Medulla oblongata (tissue), 1 donor: ENCODE results near the gene TDRD7.
"Not testable (repeated sequence)": the region's sequence is repeated elsewhere in the genome, so short reads cannot be mapped to it uniquely, and the experiment has no call there.

Experiments
- DNase-seq: peaks from one replicate; pipeline ENCODE4 v3.0.0-alpha.2; 2015; ENCODE audit errors: extremely low spot score

TDRD7 gene

DNA sequence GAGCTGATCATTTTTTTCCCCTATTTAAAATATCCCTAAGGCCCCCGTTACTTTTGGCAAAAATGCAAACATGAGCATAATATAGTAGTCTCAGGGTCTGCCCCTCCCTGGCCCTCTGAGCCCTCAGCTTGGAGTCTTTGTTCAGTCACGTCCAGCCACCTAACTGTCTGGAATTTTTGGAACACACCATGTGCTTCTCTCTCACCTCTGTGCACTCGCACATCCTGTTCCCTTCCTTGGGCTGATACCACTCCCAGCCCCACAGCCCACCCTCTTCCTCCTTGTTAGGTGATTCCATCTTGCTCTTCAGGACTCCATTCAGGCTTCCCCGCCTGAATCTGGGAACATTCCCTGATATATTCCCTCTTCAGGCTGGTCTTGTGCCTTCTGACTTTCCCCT lies 16.0 kb downstream of the TDRD7 start:
- DNase-seq, result no peak

DNA sequence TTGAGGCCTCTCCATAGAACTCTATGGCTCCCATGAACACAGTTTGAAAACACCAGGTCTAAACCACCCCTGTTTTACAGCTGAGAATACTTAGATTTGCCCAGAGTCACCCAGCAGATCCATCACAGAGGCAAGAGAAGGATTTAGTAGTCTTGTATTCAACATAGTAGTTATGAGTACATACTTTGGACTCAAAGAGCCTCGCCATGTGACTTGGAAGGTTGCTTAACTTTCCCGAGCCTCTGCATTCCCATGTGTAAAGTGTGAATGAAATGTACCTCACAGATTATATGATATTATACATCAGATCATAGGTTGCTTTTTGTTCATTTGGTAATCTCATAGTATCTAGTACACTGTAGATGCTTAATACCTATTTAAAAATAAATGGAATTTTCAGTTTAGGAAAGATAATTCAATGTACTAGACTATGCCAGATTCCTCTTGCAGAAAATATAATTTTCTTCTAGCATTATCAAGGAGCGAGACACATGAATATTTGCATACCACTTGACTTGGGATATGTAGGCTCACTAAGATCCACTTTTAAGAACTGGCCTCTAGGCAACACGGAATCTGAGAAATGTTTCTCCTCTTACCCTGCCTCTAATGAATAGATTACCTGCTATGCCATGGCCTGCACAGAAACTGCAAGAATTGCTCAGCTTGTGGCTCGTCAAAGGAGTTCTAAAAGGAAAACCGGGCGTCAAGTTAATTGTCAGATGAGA lies 18.6 kb downstream of the TDRD7 start:
- no peak for DNase-seq

DNA sequence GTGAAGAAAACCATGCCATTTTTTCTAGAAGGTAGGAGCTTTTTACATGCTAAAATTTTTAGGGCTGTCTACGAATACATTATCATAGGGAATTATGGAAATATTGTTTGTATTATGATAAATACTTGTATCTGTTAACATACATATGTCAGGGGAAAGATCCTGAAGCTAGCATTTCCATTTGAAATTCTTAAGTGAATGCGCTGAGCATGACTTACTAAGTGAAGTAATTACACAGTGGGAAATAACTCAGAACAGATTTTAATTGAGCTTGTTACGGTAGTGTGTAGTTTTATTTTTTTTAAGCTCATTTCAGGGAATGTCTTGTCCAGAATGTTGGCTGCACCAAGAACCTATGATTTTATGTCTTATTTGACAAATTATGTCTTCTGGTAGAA lies 19.1 kb downstream of the TDRD7 start:
- DNase-seq, result no peak

DNA sequence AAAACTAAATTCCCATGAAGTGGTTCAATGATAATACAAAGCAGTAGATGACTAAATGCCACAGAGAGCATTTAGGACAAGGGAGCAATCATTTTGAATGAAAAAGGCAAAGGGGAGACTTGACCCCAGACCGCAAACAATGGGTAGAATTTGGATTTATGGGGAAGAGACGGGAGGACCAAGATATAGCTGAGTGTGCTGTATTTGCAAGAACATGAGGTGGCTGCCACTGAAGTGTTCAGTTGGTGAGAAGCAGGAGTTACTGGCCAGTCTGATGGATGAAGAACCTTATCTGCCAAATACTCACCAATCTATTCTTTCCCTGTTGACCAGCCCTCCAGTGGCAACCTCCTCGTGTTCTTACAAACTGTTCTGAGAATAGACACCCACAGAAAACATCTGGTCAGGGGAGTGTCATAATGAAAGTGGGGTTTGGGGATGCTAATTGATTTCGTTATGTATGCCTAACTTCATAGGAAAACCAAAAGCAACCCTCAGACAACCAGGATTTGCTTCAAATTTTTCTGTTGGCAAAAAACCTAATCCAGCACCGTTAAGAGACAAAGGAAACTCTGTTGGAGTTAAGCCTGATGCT lies 19.8 kb downstream of the TDRD7 start:
- DNase-seq, result no peak

DNA sequence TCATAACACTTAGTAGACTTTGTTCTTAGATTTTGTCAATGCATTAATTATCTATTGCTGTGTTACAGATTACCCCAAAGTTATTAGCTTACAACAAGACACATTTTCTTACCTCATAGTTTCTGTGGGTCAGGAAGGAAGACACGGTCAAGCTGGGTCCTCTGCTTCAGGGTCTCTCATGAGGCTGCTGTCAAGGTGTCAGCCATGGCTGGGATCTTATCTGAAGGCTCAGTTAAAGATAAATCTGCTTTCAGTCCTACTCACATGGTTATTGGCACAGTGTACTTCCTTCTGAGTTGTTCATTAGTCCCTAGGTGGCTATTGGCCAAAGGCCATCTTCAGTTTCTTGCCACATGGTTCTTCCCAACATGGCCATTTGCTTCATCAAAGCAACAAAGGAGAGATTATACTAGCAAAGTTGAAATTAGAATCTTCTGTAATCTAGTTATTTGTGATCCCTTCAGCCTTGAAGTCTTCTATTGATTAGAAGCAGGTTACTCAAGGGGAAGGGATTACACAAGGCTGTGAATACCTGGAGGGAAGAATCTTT lies 25.2 kb downstream of the TDRD7 start:
- no peak for DNase-seq

DNA sequence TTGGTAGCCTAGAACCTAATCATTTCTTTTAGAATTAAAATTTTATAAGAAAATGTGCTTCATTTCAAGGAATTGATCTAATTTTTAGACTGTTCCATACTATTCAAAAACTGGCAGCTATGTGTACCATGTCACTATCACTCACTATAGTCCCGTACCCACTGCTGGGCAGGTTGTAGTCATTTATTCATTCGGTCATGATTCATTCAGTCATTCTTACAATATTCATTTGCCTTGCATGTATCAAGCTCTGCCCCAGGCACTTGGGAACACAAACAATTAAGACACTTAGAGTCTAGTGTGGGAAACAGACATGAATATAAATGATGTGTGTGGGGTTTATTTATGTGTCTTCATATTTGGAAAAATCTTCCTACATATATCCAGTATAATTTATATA lies 26.4 kb downstream of the TDRD7 start:
- DNase-seq, result no peak

DNA sequence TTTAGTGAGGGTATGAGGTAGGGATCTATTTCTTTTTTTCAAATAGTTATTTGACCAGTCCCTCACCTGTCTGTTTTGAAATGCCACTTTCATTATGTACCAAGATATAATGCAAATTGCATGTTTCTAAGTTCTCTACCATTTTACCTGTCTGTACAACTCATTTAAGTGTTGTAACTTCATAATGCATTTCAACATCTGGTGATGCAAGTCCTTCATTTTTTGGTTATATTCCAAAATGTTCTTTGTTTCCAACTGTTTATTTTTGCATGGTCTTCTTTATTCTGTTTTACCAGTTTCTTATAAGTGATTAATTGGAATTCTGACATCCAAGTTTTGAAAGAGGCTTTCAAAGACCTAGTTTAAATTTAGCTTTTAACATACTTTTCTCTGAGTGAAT lies 26.8 kb downstream of the TDRD7 start:
- no peak for DNase-seq

DNA sequence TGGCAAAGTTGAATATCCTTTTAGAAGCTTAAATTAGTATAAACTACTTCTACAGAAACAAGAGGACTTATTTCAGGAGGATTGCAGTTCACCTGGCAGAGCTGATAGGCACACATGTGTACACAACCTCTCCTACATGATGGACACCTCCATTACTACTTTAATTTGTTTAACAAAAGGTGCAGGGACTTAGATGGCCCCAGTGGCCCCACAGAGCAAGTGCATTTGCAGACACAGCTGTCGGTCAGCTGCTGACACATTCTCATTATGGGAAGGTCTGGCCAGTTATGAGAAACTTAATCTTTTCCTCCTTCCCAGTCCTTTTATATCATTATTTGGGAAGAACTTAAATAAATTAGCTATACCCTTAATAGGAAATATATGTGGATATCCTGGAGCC lies 28.3 kb downstream of the TDRD7 start:
- DNase-seq, result no peak

DNA sequence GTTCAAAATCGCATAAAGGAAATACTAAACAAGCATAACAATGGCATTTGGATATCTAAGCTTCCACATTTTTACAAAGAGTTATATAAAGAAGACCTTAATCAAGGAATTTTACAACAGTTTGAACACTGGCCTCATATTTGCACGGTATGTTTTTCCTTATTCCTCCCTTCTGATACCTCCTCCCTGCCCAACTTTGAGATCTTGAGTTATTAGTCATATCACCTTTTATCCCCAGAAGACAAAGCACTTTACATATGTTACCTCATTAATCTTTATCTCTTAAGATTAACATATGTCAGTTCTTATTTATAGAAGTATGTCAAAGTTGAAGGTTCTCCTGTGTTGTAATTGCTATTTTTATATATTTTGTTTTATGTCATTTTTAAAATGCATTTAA lies 29.8 kb downstream of the TDRD7 start:
- DNase-seq, result no peak

DNA sequence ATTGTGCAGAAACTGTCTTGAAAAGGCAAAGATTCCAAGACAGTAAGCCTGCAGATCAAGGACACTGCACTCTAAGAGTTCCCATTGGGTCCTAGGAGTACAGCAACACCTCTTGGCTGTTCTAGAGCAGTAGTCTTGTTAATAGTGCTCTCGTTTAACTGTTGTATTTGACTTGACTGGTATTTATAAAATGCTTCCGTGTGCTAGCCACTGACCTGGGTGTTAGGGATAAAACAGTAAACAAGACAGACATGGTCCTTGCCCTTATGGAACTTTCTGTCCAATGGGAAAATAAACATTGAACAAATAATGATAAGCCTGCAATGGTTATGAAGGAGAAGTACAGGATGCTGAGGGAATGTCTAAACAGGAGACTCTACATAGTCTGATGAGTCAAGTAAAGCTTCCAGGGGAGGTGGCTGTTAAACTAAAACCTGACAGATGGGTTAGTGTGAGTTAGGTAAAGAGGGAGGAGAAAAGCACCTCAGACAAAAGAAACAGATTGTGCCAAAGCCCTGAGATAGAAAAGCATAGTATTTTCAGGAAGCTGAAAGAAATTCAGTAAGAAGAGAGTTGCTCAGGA lies 33.3 kb downstream of the TDRD7 start:
- no peak for DNase-seq

DNA sequence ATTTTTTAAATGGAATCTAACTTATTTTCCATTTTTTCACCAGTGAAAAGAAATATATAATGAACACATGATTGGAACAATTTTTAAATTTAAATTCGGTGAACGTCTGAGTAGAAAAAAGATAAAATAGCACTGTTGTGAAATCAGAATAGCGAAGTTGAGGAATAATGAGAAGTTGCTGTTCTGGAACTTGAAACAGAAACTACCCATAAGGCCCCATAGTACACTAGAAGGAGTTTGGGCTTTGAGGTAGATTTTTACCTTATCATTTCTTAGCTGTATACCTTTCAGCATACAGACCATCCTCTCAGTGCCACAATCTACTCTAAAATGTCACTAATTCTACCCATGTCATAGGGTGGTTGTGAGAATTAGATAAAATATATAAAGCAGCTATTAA lies 35.1 kb downstream of the TDRD7 start:
- DNase-seq, result peak; percentile 26

DNA sequence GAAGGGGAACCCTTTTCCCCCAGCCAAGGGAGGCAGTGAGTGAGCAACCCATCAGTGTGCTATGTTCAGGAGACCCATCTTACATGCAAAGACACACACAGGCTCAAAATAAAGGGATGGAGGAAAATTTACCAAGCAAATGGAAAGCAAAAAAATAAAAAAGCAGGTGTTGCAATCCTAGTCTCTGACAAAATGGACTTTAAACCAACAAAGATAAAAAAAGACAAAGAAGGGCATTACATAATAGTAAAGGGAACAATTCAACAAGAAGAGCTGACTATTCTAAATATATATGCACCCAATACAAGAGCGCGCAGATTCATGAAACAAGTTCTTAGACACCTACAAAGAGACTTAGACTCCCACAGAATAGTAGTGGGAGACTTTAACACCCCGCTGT lies 41.7 kb downstream of the TDRD7 start:
- not testable (repeated sequence) for DNase-seq

DNA sequence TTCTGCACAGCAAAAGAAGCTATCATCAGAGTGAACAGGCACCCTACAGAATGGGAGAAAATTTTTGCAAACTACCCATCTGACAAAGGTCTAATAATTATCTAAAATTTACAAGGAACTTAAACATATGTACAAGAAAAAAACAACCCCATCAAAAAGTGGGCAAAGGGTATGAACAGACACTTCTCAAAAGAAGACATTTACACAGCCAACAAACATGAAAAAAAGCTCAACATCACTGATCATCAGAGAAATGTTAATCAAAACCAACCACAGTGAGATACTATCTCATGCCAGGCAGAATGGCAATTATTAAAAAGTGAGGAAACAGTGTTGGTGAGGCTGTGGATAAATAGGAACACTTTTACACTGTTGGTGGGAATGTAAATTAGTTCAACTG lies 44.9 kb downstream of the TDRD7 start:
- DNase-seq, result not testable (repeated sequence)

DNA sequence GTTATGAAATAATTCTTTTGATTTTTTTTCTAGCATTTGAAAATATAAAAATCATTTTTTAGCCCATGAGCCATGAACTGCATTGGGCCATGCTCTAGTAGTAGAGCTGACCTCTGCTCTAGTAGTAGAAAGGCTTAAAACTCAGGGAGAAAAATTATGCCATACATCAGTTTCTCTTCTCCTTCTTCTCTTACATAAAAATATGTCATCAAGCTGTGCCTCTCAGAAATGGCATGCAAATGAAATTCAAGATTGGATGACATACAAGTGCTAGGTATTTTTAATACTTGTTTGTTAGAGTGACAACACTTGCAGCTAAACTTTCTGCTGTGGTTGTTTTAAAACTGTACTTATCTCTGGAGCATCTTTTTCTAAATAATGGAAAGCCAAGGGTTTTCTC lies 47.4 kb downstream of the TDRD7 start:
- no peak for DNase-seq

DNA sequence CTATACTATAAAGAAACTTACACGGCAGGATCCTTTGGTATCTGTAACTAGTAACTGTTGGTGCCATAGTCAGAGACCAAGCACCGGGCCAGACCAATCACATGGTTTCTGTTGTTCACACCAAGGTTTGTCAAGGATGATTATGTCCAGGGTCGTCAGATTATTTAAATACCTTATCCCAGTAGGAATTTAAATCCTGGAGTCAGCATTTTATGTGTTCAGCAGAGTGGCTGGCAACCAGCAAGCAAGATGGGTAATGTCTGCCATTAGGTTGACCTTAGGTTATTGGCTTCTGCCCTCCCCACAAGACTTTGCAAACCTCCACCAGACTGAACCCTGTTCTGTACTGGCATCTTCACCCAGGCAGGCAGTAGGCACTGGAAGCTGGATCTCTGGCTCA lies 50.3 kb downstream of the TDRD7 start:
- no peak for DNase-seq

DNA sequence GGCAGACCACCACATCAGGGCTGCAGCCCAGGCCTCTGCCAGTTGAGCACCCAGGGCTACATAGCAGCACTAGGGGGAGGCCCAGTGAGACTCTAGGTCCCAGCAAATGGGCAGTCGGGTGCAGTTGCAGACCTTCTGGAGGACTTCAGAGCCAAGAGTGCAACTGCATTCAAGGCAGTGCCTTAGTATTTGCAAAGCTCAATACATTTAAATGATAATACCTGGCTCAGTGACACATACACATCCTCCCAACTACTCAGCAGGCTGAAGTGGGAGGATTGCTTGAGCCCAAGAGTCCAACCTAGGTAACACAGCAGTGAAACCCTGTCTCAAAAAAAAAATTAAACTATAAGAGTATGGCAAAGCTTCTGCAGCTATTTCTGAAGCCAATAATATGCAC lies 51.0 kb downstream of the TDRD7 start:
- DNase-seq, result no peak

DNA sequence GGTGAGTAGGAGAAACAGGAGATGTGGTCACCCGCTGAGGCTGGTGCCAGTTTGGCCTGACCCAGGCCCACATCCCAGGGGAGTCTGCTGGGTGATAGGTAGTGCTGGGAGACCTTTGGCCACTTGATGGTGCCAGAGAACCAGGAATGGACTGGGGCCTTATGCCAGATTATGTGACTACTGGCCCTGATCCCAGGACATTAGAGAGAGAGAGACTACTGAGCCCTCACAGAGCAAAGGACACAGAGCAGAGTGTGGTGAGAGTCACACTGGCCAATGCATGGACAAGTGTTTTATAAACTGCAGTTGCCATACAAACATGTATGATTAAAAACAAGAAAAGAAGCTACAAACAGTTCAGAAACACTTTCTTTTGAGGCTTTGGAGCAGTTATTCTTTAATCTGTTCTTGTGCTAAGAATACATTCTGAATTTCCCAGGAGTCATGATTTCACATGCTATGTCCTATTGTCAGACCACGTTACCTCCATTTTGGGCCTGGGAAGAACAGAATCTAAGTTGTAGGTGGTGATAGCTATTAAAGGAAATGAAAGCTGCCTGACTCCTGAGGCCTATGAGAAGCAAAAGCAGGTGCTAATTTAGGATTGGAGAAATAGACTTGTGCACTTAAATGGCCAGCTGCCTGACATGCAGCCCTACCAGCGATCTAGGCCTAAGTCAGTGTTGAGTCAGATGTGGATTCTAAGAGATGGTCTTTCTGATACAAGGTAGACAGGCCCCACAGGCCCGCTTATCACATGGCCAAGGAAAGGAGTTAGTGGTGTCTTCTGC lies 57.0 kb downstream of the TDRD7 start:
- DNase-seq, result peak; percentile 98

DNA sequence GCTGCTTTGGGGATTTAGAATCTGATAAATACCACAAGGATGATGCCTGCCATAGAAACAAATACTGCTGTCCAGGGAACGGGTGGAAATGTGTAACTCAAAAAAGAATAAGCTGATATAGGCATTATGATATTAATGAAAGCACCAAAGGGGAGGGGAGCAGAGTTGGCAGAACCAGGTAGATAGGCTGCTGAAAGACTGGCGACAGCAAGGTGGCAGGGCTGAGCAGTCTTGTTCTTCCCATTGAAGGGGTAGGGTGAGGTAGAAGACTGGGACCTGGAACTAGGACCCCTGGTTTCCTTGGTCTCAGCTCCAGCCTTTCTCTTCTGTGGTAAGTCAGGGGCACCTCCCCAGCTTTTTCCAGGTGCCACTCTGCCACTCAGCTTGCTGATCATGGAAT lies 58.2 kb downstream of the TDRD7 start:
- peak; percentile 30 for DNase-seq

DNA sequence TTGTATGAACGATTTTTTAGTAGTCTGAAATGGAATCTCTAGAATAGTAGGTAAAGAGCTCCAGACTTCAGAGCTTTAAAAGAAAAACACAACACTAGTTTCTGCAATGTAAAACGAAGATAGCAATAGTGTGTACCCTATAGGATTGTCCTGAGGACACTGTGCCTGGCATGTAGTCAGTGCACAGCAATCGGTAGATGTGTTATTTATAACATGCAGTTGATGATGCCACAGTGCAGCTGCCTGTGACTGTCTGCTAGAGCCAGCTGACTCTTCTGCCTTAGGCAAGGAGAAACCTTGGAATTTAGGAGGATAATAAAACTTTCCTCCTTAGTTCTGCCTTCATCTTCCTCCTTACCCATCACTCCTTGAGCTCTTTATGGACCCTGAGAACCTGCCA lies 61.8 kb downstream of the TDRD7 start:
- DNase-seq, result no peak

DNA sequence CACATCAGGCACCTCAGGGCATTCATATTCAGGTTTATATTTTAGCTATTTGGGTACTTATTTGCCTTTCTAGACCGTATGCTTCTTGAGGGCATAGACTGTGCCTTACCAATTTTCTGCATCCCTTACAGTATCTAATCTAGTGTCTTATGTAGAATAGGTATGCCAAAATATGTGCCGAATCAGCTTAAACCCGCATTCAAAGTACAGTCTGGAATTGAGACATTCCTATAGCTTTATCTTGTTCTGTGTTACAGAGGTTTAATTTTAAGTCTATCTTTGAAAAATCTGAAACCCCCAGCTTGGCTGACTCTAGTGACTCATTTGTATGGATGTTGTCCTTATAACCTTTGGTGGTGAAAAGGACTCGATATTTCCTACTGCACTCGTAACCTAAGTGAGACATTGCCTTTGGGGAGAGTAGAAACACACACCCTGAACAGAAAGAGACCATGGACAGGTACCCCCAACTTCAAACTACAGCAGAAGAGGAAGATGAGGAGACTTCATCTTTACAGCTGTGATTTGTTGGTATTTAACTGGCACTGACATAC lies 62.6 kb downstream of the TDRD7 start:
- DNase-seq, result no peak

DNA sequence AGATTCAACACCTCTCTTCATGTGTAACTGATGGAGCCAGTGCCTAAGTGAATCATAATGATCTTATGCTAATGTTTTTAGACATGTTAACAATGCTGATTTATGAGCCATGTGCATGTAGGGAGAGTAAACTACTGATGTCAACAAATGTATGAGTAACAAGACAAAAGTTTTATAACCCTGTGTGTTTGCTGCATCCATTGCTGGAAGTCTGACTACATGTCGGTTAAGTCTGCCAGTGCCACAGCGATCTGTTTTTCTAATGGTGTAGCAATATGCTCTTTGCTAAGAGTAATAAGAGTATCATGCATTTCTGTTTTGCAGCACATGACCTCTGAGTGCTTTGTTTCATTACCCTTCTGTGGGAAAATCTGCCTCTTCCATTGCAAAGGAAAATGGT lies 63.2 kb downstream of the TDRD7 start:
- DNase-seq, result no peak
